Astrocyte of the spinal cord (primary cell): ENCODE results near the gene RRM1.
"Not testable (repeated sequence)": the region's sequence is repeated elsewhere in the genome, so short reads cannot be mapped to it uniquely, and the experiment has no call there.

Source experiments
- DNase-seq: peaks from one replicate; pipeline ENCODE4 v3.0.0; 2011; ENCODE audit warnings: low read depth, low spot score
- H3K4me3 ChIP-seq: 2 replicates; pipeline ENCODE4 v1.5.1; 2011; ENCODE audit warnings: low read depth, mild to moderate bottlenecking, low read length, moderate library complexity
- in situ Hi-C: cut with HindIII; loops from 2 replicates; pipeline ENCODE4 v1.10.0; 2017; ENCODE audit warnings: low sequenced_read_pairs
- TF ChIP-seq, protein P1 (sequence below): IDR thresholded peaks from 2 replicates; pipeline ENCODE4 v1.5.1; 2012; ENCODE audit warnings: low read depth, mild to moderate bottlenecking, low read length, inconsistent platforms

The RRM1 gene

DNA sequence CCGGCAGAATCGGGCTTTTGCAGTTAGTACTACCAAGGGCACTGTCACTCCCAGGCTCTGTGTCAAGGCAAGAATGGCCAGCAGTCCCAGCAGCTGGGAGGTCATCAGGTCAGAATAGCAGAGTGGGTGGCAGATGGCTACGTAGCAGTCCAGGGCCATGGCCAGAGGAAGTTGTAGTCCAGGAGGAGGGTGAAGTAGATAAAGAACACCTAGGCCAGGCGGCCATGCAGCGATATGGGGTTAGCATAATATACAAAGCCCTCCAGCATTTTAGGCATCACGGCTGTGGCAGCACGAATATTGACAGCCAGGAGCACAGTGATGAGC lies 52.1 kb downstream of the RRM1 start:
- no peak overlapping the region for H3K4me3 ChIP-seq
- in situ Hi-C loops, result no loop called here

DNA sequence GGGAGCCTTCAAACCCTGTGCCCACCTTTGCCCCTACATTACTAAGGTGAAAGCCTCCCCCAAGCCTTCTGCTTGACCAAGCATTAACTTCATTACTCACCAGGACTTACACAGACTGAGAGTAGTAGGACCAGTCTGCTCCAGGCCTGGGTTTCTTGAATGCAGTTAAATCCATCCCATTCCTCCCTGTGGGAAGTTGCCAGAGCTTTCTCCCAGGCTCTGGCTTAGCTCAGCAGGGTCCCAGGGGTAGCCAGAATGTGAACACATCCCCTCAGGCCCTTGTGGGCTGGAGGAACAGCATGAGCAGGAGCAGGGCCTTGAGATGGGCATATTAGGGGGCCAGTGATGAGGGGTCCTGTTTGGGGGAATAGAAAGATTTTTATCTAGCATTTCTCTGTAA lies 59.9 kb downstream of the RRM1 start:
- DNase-seq, result no peak
- H3K4me3 ChIP-seq, result no peak overlapping the region
- in situ Hi-C loops, result no loop called here
- TF ChIP-seq, protein P1, sequence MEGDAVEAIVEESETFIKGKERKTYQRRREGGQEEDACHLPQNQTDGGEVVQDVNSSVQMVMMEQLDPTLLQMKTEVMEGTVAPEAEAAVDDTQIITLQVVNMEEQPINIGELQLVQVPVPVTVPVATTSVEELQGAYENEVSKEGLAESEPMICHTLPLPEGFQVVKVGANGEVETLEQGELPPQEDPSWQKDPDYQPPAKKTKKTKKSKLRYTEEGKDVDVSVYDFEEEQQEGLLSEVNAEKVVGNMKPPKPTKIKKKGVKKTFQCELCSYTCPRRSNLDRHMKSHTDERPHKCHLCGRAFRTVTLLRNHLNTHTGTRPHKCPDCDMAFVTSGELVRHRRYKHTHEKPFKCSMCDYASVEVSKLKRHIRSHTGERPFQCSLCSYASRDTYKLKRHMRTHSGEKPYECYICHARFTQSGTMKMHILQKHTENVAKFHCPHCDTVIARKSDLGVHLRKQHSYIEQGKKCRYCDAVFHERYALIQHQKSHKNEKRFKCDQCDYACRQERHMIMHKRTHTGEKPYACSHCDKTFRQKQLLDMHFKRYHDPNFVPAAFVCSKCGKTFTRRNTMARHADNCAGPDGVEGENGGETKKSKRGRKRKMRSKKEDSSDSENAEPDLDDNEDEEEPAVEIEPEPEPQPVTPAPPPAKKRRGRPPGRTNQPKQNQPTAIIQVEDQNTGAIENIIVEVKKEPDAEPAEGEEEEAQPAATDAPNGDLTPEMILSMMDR, result no peak

More for the DNA sequence above, 52.1 kb downstream of the RRM1 start:
- TF ChIP-seq, protein P1, result no peak
- DNase-seq, result no peak

DNA sequence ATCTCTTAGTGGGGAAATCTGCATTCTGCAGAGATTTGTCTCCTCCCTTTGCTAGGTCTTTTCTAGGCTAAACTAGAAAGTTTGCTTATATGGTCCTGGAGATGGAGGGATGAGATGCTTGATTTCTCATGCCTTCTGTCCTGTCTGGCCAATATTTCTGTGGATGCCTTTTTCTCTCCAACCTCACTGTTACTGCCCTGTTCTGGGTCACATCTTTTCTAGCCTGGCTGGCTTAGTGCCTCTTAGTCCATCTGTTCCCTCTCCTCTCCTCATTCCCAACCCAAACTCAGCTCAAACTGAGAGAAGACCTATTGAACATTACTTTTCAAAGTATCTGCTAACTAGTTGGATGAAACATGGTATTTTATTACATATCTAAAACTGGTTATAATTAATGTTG lies 62.0 kb downstream of the RRM1 start:
- in situ Hi-C loops, result no loop called here
- TF ChIP-seq, protein P1, result no peak
- no peak overlapping the region for H3K4me3 ChIP-seq

DNA sequence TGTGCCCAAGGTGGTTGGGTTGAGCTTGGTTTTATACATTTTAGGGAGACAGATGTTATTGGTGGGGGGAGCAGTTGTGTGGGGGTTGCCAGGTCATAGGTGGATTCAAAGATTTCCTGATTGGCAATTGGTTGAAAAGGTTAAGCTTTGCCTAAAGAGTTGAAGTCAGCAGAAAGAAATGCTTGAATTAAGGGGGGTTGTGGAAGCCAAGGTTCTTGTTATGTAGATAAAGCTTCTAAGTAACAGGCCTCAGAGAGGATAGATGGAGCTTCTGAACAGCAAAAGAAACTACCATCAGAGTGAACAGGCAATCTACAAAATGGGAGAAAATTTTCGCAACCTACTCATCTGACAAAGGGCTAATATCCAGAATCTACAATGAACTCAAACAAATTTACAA lies 64.2 kb downstream of the RRM1 start:
- DNase-seq, H3K4me3 ChIP-seq, in situ Hi-C loops: not testable (repeated sequence)

More for the DNA sequence above, 62.0 kb downstream of the RRM1 start:
- DNase-seq, result no peak

DNA sequence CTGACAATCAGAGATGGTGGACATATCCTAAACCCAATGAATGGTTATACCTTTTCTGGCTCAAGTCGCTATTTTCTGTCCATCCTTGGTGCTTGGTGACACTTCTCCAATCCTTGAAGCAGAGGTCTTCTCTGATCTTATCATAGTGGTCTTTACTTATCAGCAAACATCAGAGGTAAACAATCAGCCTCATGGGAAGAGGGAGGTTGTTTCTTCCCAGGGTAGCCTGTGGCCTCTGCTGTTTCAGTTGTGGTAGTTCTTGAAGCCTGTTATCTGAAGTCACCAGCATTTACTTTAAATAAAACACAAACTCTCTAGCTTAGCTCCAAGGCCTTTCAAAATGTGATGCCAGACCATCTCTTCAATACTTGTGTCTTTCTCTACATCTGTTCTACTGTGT lies 66.7 kb downstream of the RRM1 start:
- TF ChIP-seq, protein P1, result no peak
- DNase-seq, result no peak
- H3K4me3 ChIP-seq, result no peak overlapping the region
- in situ Hi-C loops, result no loop called here

DNA sequence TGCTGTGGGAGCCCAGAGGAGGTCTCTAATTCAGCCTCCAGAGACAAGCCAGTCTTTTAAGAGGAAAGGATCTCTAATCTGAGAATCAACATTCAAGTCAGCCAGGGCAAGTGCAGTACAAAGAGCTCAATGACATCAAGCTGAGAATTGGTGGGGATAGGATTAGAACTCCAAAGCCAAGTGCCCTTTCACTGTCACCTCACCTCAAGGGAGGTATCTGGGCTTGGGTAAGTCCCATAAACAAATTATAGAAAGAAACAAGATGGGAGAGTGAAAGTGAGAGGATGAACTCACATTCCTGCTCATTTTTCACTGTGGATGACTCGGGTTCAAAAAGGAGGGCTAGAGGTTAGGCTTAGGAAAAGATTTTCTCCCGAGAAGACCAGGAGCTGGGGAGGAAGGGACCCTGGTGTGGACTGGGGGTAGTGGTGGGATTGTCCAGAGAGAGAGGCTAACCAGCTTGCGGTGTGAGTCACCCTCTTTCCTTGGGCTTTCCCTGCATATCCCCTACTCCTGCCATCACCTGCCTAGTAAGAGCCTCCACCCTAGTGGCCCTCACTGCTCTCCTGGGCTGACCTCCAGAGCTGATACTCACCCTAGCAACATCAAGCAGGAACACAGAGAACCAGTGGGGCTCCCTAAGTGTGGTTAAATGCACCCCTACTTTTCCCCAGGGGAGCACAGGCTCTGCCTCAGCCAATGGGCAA lies 70.4 kb downstream of the RRM1 start:
- in situ Hi-C loops, result no loop called here
- no peak for DNase-seq
- H3K4me3 ChIP-seq, result no peak overlapping the region
- TF ChIP-seq, protein P1, result no peak

DNA sequence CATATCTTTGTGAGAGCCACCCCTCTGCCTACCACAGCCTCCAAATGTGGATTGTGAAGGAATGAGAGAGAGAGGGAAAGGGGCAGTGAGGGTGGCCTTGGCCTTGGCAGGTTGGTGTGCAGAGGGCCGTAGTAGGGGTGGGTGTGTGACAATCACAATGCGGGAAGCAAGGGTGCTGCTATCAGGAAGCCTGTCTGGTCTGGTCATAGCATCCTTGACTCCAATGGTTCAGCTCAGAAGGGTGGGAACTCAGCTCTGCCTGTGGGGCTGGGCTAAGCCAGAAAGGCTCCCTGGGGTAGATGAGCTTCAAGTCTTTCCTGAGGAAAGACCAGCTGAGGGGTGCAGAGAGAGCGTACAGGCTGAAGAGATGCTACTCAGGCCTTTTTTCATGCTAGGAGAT lies 72.7 kb downstream of the RRM1 start:
- no peak for DNase-seq
- TF ChIP-seq, protein P1, result no peak
- in situ Hi-C loops, result no loop called here
- no peak overlapping the region for H3K4me3 ChIP-seq
